ENCODE data around the gene ANXA5. TPM values are rescaled to one million over a fixed set of nuclear protein-coding genes. Genes with fewer than 3 reads are reported as not detected.

The ANXA5 gene
- polyA plus RNA-seq = 333 TPM
- long read RNA-seq, donor 1, transcript ANXA5-201 (13 exons, 1,762 nt) = major isoform, 71 of 117 reads
- long read RNA-seq, donor 1, partial matches to known transcripts = 40 of 117 reads
- long read RNA-seq, donor 1, other reads (novel, unspliced or antisense) = 0 of 117 reads
- long read RNA-seq, donor 2, transcript ANXA5-211 (4 exons, 594 nt) = minor isoform, 5 of 318 reads
- long read RNA-seq, donor 2, transcript ANXA5-201 (13 exons, 1,762 nt) = major isoform, 144 of 318 reads
- long read RNA-seq, donor 2, transcript ANXA5-207 (6 exons, 868 nt) = minor isoform, 9 of 318 reads
- long read RNA-seq, donor 2, partial matches to known transcripts = 150 of 318 reads
- long read RNA-seq, donor 2, other reads (novel, unspliced or antisense) = 6 of 318 reads
- long read RNA-seq, donor 3, transcript ANXA5-201 (13 exons, 1,762 nt) = major isoform, 157 of 346 reads
- long read RNA-seq, donor 3, transcript ANXA5-205 (6 exons, 1,083 nt) = minor isoform, 7 of 346 reads
- long read RNA-seq, donor 3, transcript ANXA5-207 (6 exons, 868 nt) = minor isoform, 11 of 346 reads
- long read RNA-seq, donor 3, partial matches to known transcripts = 156 of 346 reads
- long read RNA-seq, donor 3, other reads (novel, unspliced or antisense) = 14 of 346 reads
- long read RNA-seq, donor 4, transcript ANXA5-201 (13 exons, 1,762 nt) = major isoform, 8 of 18 reads
- long read RNA-seq, donor 4, partial matches to known transcripts = 9 of 18 reads
- long read RNA-seq, donor 4, other reads (novel, unspliced or antisense) = 0 of 18 reads
- long read RNA-seq, donor 5, transcript ANXA5-201 (13 exons, 1,762 nt) = major isoform, 78 of 118 reads
- long read RNA-seq, donor 5, partial matches to known transcripts = 35 of 118 reads
- long read RNA-seq, donor 5, other reads (novel, unspliced or antisense) = 0 of 118 reads
- long read RNA-seq, donor 6, transcript ANXA5-207 (6 exons, 868 nt) = minor isoform, 5 of 222 reads
- long read RNA-seq, donor 6, transcript ANXA5-201 (13 exons, 1,762 nt) = major isoform, 115 of 222 reads
- long read RNA-seq, donor 6, partial matches to known transcripts = 93 of 222 reads
- long read RNA-seq, donor 6, other reads (novel, unspliced or antisense) = 5 of 222 reads
- long read RNA-seq, donor 7, transcript ANXA5-207 (6 exons, 868 nt) = minor isoform, 5 of 106 reads
- long read RNA-seq, donor 7, transcript ANXA5-201 (13 exons, 1,762 nt) = major isoform, 54 of 106 reads
- long read RNA-seq, donor 7, partial matches to known transcripts = 39 of 106 reads
- long read RNA-seq, donor 7, other reads (novel, unspliced or antisense) = 5 of 106 reads
- long read RNA-seq, donor 8, transcript ANXA5-205 (6 exons, 1,083 nt) = minor isoform, 7 of 297 reads
- long read RNA-seq, donor 8, transcript ANXA5-201 (13 exons, 1,762 nt) = major isoform, 147 of 297 reads
- long read RNA-seq, donor 8, transcript ANXA5-207 (6 exons, 868 nt) = minor isoform, 7 of 297 reads
- long read RNA-seq, donor 8, partial matches to known transcripts = 129 of 297 reads
- long read RNA-seq, donor 8, other reads (novel, unspliced or antisense) = 7 of 297 reads
- long read RNA-seq, donor 9, transcript ANXA5-201 (13 exons, 1,762 nt) = major isoform, 110 of 229 reads
- long read RNA-seq, donor 9, transcript ANXA5-207 (6 exons, 868 nt) = minor isoform, 5 of 229 reads
- long read RNA-seq, donor 9, partial matches to known transcripts = 110 of 229 reads
- long read RNA-seq, donor 9, other reads (novel, unspliced or antisense) = 0 of 229 reads
- long read RNA-seq, donor 10, transcript ANXA5-201 (13 exons, 1,762 nt) = major isoform, 114 of 204 reads
- long read RNA-seq, donor 10, partial matches to known transcripts = 83 of 204 reads
- long read RNA-seq, donor 10, other reads (novel, unspliced or antisense) = 0 of 204 reads
- long read RNA-seq, donor 11, transcript ANXA5-207 (6 exons, 868 nt) = minor isoform, 5 of 117 reads
- long read RNA-seq, donor 11, transcript ANXA5-201 (13 exons, 1,762 nt) = major isoform, 65 of 117 reads
- long read RNA-seq, donor 11, partial matches to known transcripts = 38 of 117 reads
- long read RNA-seq, donor 11, other reads (novel, unspliced or antisense) = 6 of 117 reads

DNA sequence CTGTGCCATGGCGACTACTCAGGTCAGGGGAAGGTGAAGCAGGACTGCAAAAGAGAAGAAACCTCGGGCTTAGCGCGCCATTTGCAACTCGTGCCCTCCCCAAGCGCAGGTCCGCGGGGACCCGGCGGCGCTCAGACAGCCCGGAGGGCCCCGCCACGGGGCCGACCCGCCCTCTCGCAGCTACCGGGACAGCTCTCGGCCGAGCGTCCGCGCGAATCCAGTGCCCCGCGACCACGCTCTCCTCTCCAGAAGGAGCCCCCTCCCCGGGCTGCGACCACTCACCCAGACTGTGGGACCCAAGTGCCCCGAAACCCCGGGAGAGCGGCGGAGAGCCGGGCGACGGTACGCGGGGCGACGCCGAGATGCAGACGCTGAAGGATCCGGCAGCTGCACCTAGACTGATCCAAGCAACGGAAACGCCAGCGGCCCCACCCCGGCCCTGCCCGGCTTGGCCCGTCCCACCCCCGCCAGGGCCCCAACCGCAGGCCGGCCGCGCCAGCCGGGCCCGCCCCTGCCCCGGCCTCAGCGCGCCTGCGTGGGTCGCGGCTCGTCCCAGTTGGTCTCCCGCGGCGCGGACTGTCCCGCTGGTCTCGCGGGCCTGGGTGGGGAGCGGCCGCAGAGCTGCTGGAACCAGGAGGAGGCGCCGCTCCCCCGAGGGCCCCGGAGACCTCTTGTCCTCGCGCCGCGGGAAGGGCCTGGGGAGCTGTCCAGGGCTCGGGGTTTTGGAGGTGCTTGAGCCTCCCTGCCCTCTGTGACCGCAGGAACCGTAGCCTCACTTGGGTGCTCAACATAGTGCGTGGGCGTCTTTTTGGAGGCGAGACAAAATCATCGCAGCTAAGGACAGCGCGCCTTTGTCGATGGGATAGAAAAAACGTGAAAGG, at the start of gene ANXA5:
ANXA5 (minus strand) TSS at position 400 of the 881 bp plus-strand sequence; CDS start at position 9, 391 bp downstream.
- H3K36me3 ChIP-seq (ENCODE audit: control insufficient read depth, insufficient read depth, low read length) = no peaks in the 10 kb centered on the region
- peak within 1 kb of the TSS; percentile 90 for H3K27ac ChIP-seq (ENCODE audit: low read length)
- 0% methylated on average over 1 of the region's 91 CpGs for WGBS (ENCODE audit: insufficient coverage, low lambda C conversion rate)
- H3K4me1 ChIP-seq (ENCODE audit: control insufficient read depth, insufficient read depth, low read length) = peaks cover 12% of the 10 kb centered on the region
- H3K27me3 ChIP-seq (ENCODE audit: control insufficient read depth, insufficient read depth, low read length) = no peaks in the 10 kb centered on the region
- peak within 1 kb of the TSS; percentile 89 for H3K4me3 ChIP-seq (ENCODE audit: low read length)
- no peaks in the 10 kb centered on the region for H3K9me3 ChIP-seq (ENCODE audit: control insufficient read depth, low read depth, low read length)
- peak; percentile 87 to 93 for DNase-seq

GRCh38 chr4:121742794-121743193, 46.0 kb upstream of the ANXA5 start:
- H3K9me3 ChIP-seq (ENCODE audit: control insufficient read depth, low read depth, low read length) = no peaks in the 10 kb centered on the region
- no CpG with 5 or more reads among the region's 3 CpGs for WGBS (ENCODE audit: insufficient coverage, low lambda C conversion rate)
- H3K4me3 ChIP-seq (ENCODE audit: low read length) = no peak overlapping the region
- H3K36me3 ChIP-seq (ENCODE audit: control insufficient read depth, insufficient read depth, low read length) = no peaks in the 10 kb centered on the region
- H3K4me1 ChIP-seq (ENCODE audit: control insufficient read depth, insufficient read depth, low read length) = no peaks in the 10 kb centered on the region
- peaks cover 2% of the 10 kb centered on the region for H3K27me3 ChIP-seq (ENCODE audit: control insufficient read depth, insufficient read depth, low read length)
- no peak overlapping the region for H3K27ac ChIP-seq (ENCODE audit: low read length)
- no peak for DNase-seq

DNA sequence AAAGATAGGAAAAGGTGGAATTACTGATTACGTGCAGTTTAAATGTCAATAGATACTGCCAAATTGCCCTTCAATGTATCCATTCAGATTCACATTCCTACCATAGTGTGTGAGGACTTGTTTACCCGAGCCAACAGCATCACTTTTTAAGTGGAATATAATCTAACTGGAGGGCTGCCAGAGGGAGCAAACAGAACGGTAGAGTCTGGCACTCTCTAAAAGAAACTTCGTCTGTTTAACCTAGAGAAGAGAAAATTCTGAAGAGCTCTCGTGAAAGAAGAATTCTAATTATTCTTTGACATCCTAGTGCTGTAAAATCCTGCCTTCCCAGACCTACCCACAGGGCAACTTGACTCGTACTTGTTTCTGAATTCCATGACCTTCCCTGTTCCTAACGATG, 45.0 kb upstream of the ANXA5 start:
- H3K27me3 ChIP-seq (ENCODE audit: control insufficient read depth, insufficient read depth, low read length) = peaks cover 2% of the 10 kb centered on the region
- H3K36me3 ChIP-seq (ENCODE audit: control insufficient read depth, insufficient read depth, low read length) = no peaks in the 10 kb centered on the region
- no peak for DNase-seq
- WGBS (ENCODE audit: insufficient coverage, low lambda C conversion rate) = 100% methylated on average over 1 of the region's 7 CpGs
- no peaks in the 10 kb centered on the region for H3K9me3 ChIP-seq (ENCODE audit: control insufficient read depth, low read depth, low read length)
- H3K4me3 ChIP-seq (ENCODE audit: low read length) = no peak overlapping the region
- H3K4me1 ChIP-seq (ENCODE audit: control insufficient read depth, insufficient read depth, low read length) = no peaks in the 10 kb centered on the region
- H3K27ac ChIP-seq (ENCODE audit: low read length) = no peak overlapping the region

DNA sequence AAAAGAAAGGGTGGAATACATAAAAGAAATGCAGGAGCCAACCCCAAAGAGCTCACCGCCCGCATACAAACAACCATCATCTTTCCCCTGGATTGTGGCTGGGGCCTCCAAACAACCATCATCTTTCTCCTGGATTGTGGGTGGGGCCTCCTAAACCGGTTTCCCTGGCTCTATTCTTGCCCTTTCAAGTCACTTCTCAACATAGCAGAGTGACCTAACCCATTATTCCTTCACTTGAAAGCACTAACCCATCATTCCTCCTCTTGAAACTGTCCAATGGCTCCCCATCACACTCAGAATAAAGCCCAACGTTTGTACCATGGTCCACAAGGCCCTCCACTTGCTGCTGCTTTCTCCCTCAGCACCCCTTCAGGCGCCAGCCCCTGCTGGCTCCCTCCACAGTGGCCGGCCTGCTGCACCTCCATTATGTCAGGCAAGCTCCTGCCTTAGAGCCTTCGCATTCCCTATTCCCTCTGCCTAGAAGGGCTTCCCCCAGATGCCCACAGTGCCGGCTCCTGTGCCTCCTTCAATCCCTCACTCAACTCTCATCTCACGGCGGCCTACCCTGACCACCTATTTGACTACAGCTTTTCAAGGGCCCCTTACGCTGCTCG, 44.1 kb upstream of the ANXA5 start:
- Histone ChIP-seq H3K27me3 (ENCODE audit: control insufficient read depth, insufficient read depth, low read length) (peaks cover 2% of the 10 kb centered on the region), H3K27ac (ENCODE audit: low read length) (no peak overlapping the region), H3K9me3 (ENCODE audit: control insufficient read depth, low read depth, low read length) (no peaks in the 10 kb centered on the region), H3K36me3 (ENCODE audit: control insufficient read depth, insufficient read depth, low read length) (no peaks in the 10 kb centered on the region), H3K4me3 (ENCODE audit: low read length) (no peak overlapping the region), H3K4me1 (ENCODE audit: control insufficient read depth, insufficient read depth, low read length) (no peaks in the 10 kb centered on the region)
- DNase-seq = no peak
- WGBS (ENCODE audit: insufficient coverage, low lambda C conversion rate) = 95% methylated on average over 6 of the region's 12 CpGs

DNA sequence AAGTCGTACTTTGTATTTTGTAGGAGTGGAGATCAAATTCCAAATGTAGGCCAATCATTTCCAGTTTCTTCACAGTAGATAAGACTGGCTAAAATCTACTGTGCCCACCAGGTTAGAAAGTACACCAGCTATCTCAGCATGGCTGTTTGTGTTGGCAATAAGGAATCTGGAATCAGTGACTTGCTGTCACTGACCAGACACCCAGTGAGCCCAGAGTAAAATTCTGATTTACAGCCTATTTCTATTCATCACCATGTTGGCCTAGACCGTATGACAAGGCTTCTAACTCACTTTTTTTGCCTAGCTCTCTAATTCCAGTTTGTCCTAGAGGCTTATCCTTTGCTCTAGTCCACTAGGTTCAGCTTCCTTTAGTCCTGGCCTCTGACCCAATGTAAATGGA, 42.8 kb upstream of the ANXA5 start:
- no peak for DNase-seq
- no peaks in the 10 kb centered on the region for H3K36me3 ChIP-seq (ENCODE audit: control insufficient read depth, insufficient read depth, low read length)
- no peaks in the 10 kb centered on the region for H3K4me1 ChIP-seq (ENCODE audit: control insufficient read depth, insufficient read depth, low read length)
- H3K27ac ChIP-seq (ENCODE audit: low read length) = no peak overlapping the region
- H3K9me3 ChIP-seq (ENCODE audit: control insufficient read depth, low read depth, low read length) = no peaks in the 10 kb centered on the region
- no peak overlapping the region for H3K4me3 ChIP-seq (ENCODE audit: low read length)
- H3K27me3 ChIP-seq (ENCODE audit: control insufficient read depth, insufficient read depth, low read length) = peaks cover 2% of the 10 kb centered on the region
- WGBS (ENCODE audit: insufficient coverage, low lambda C conversion rate) = 75% methylated on average over 1 of the region's 2 CpGs

DNA sequence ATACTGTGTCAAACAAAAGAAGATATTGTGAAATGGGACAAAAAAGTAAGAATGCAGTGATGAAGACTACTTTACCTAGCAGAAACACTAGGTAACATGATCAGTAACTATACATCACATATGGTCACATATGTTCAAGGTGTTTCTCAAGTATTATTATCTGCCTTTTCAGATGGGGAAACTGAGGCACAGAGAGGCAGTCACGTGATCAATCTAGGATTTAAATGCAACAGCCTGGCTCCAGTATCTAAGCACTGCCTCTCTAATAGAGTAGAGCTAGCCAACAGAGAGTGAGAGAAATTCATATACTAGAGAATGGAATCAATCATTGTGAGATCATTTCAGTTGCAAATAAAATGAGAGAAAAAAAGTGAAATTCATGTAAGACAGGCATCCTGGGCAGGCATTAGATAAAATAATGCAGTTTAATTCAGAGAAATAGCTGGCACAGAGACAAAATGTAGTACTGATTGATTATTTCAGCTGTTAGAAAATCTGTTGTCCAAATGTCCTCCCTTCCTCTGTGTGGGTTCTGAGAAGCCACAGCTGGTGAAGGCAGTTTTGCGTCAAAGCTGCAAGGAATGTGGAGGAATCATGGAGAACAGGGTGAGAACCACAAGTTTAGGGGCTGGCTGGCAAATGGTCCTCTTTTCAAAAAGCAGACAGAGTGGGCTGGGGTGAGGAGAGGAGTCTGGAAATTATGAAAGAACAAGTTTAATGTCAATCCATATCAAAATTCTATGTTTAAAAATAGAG, 42.2 kb upstream of the ANXA5 start:
- Histone ChIP-seq H3K4me1 (ENCODE audit: control insufficient read depth, insufficient read depth, low read length) (no peaks in the 10 kb centered on the region), H3K4me3 (ENCODE audit: low read length) (no peak overlapping the region), H3K27ac (ENCODE audit: low read length) (no peak overlapping the region), H3K36me3 (ENCODE audit: control insufficient read depth, insufficient read depth, low read length) (no peaks in the 10 kb centered on the region), H3K27me3 (ENCODE audit: control insufficient read depth, insufficient read depth, low read length) (peaks cover 2% of the 10 kb centered on the region), H3K9me3 (ENCODE audit: control insufficient read depth, low read depth, low read length) (no peaks in the 10 kb centered on the region)
- no CpG with 5 or more reads among the region's 2 CpGs for WGBS (ENCODE audit: insufficient coverage, low lambda C conversion rate)
- DNase-seq = no peak

- 73% methylated on average over 3 of the region's 10 CpGs for WGBS (ENCODE audit: insufficient coverage, low lambda C conversion rate)
- Histone ChIP-seq H3K27ac (ENCODE audit: low read length) (no peak overlapping the region), H3K27me3 (ENCODE audit: control insufficient read depth, insufficient read depth, low read length) (peaks cover 2% of the 10 kb centered on the region), H3K4me3 (ENCODE audit: low read length) (no peak overlapping the region), H3K4me1 (ENCODE audit: control insufficient read depth, insufficient read depth, low read length) (no peaks in the 10 kb centered on the region), H3K9me3 (ENCODE audit: control insufficient read depth, low read depth, low read length) (no peaks in the 10 kb centered on the region), H3K36me3 (ENCODE audit: control insufficient read depth, insufficient read depth, low read length) (no peaks in the 10 kb centered on the region)
- no peak for DNase-seq
Measured at GRCh38 chr4:121737846-121738554, 41.2 kb upstream of the ANXA5 start.
